ENCODE measurements around the gene TTC34.

Gene TTC34

GRCh38 chr1:2636733-2637132 lies 164.8 kb downstream of the TTC34 start:
- Histone ChIP-seq H3K9me3 (ENCODE audit: low read length) (no peaks in the 10 kb centered on the region), H3K36me3 (ENCODE audit: insufficient read depth, low read length) (no peaks in the 10 kb centered on the region), H3K4me1 (ENCODE audit: insufficient read depth, low read length) (peaks cover 2% of the 10 kb centered on the region), H2AFZ (ENCODE audit: low read depth, low read length) (no peak overlapping the region), H3K27me3 (ENCODE audit: insufficient read depth, low read length) (peaks cover 11% of the 10 kb centered on the region), H3K4me3 (ENCODE audit: low read length) (no peak overlapping the region)

- Histone ChIP-seq H3K4me1 (ENCODE audit: insufficient read depth, low read length) (no peaks in the 10 kb centered on the region), H3K4me3 (ENCODE audit: low read length) (no peak overlapping the region), H3K36me3 (ENCODE audit: insufficient read depth, low read length) (no peaks in the 10 kb centered on the region), H2AFZ (ENCODE audit: low read depth, low read length) (no peak overlapping the region), H3K9me3 (ENCODE audit: low read length) (no peaks in the 10 kb centered on the region), H3K27me3 (ENCODE audit: insufficient read depth, low read length) (peaks cover 22% of the 10 kb centered on the region)
Observed at GRCh38 chr1:2635361-2636010, 166.0 kb downstream of the TTC34 start.

GRCh38 chr1:2633936-2634491 lies 167.5 kb downstream of the TTC34 start:
- Histone ChIP-seq H3K4me1 (ENCODE audit: insufficient read depth, low read length) (no peaks in the 10 kb centered on the region), H3K36me3 (ENCODE audit: insufficient read depth, low read length) (no peaks in the 10 kb centered on the region), H3K9me3 (ENCODE audit: low read length) (no peaks in the 10 kb centered on the region), H3K27me3 (ENCODE audit: insufficient read depth, low read length) (peaks cover 36% of the 10 kb centered on the region), H3K4me3 (ENCODE audit: low read length) (no peak overlapping the region), H2AFZ (ENCODE audit: low read depth, low read length) (no peak overlapping the region)

- H3K9me3 ChIP-seq (ENCODE audit: low read length) = no peaks in the 10 kb centered on the region
- no peaks in the 10 kb centered on the region for H3K36me3 ChIP-seq (ENCODE audit: insufficient read depth, low read length)
- H2AFZ ChIP-seq (ENCODE audit: low read depth, low read length) = no peak overlapping the region
- H3K4me1 ChIP-seq (ENCODE audit: insufficient read depth, low read length) = no peaks in the 10 kb centered on the region
- peaks cover 38% of the 10 kb centered on the region for H3K27me3 ChIP-seq (ENCODE audit: insufficient read depth, low read length)
- no peak overlapping the region for H3K4me3 ChIP-seq (ENCODE audit: low read length)
Observed at GRCh38 chr1:2633366-2633935, 168.0 kb downstream of the TTC34 start.

- Histone ChIP-seq H3K4me1 (ENCODE audit: insufficient read depth, low read length) (peaks cover 4% of the 10 kb centered on the region), H3K36me3 (ENCODE audit: insufficient read depth, low read length) (no peaks in the 10 kb centered on the region), H3K9me3 (ENCODE audit: low read length) (no peaks in the 10 kb centered on the region), H3K4me3 (ENCODE audit: low read length) (no peak within 1 kb of the TSS), H3K27me3 (ENCODE audit: insufficient read depth, low read length) (peaks cover 45% of the 10 kb centered on the region), H2AFZ (ENCODE audit: low read depth, low read length) (no peak within 1 kb of the TSS)
Observed at GRCh38 chr1:2632561-2633361, 168.7 kb downstream of the TTC34 start, which contains the start of gene MMEL1. Gene MMEL1 (minus strand): TSS chr1:2633016. CDS start chr1:2629484, 3,532 bp downstream.

- peaks cover 4% of the 10 kb centered on the region for H3K4me1 ChIP-seq (ENCODE audit: insufficient read depth, low read length)
- no peaks in the 10 kb centered on the region for H3K36me3 ChIP-seq (ENCODE audit: insufficient read depth, low read length)
- no peak overlapping the region for H2AFZ ChIP-seq (ENCODE audit: low read depth, low read length)
- no peaks in the 10 kb centered on the region for H3K9me3 ChIP-seq (ENCODE audit: low read length)
- no peak overlapping the region for H3K4me3 ChIP-seq (ENCODE audit: low read length)
- peaks cover 51% of the 10 kb centered on the region for H3K27me3 ChIP-seq (ENCODE audit: insufficient read depth, low read length)
Observed at GRCh38 chr1:2632051-2632430, 169.5 kb downstream of the TTC34 start.

- peaks cover 57% of the 10 kb centered on the region for H3K27me3 ChIP-seq (ENCODE audit: insufficient read depth, low read length)
- no peak overlapping the region for H2AFZ ChIP-seq (ENCODE audit: low read depth, low read length)
- no peaks in the 10 kb centered on the region for H3K9me3 ChIP-seq (ENCODE audit: low read length)
- H3K4me3 ChIP-seq (ENCODE audit: low read length) = no peak overlapping the region
- no peaks in the 10 kb centered on the region for H3K36me3 ChIP-seq (ENCODE audit: insufficient read depth, low read length)
- H3K4me1 ChIP-seq (ENCODE audit: insufficient read depth, low read length) = peaks cover 4% of the 10 kb centered on the region
Observed at GRCh38 chr1:2631136-2632050, 170.1 kb downstream of the TTC34 start.

GRCh38 chr1:2630498-2631135 lies 170.9 kb downstream of the TTC34 start:
- peaks cover 64% of the 10 kb centered on the region for H3K27me3 ChIP-seq (ENCODE audit: insufficient read depth, low read length)
- H3K36me3 ChIP-seq (ENCODE audit: insufficient read depth, low read length) = no peaks in the 10 kb centered on the region
- no peak overlapping the region for H3K4me3 ChIP-seq (ENCODE audit: low read length)
- H3K4me1 ChIP-seq (ENCODE audit: insufficient read depth, low read length) = peaks cover 4% of the 10 kb centered on the region
- H2AFZ ChIP-seq (ENCODE audit: low read depth, low read length) = no peak overlapping the region
- peaks cover 2% of the 10 kb centered on the region for H3K9me3 ChIP-seq (ENCODE audit: low read length)

GRCh38 chr1:2629627-2630497 lies 171.6 kb downstream of the TTC34 start:
- Histone ChIP-seq H3K27me3 (ENCODE audit: insufficient read depth, low read length) (peaks cover 70% of the 10 kb centered on the region), H3K4me3 (ENCODE audit: low read length) (no peak overlapping the region), H3K9me3 (ENCODE audit: low read length) (peaks cover 2% of the 10 kb centered on the region), H3K4me1 (ENCODE audit: insufficient read depth, low read length) (peaks cover 4% of the 10 kb centered on the region), H3K36me3 (ENCODE audit: insufficient read depth, low read length) (no peaks in the 10 kb centered on the region), H2AFZ (ENCODE audit: low read depth, low read length) (no peak overlapping the region)

GRCh38 chr1:2628933-2629626 lies 172.4 kb downstream of the TTC34 start:
- H2AFZ ChIP-seq (ENCODE audit: low read depth, low read length) = no peak overlapping the region
- no peaks in the 10 kb centered on the region for H3K36me3 ChIP-seq (ENCODE audit: insufficient read depth, low read length)
- H3K9me3 ChIP-seq (ENCODE audit: low read length) = peaks cover 2% of the 10 kb centered on the region
- H3K27me3 ChIP-seq (ENCODE audit: insufficient read depth, low read length) = peaks cover 76% of the 10 kb centered on the region
- H3K4me1 ChIP-seq (ENCODE audit: insufficient read depth, low read length) = peaks cover 4% of the 10 kb centered on the region
- no peak overlapping the region for H3K4me3 ChIP-seq (ENCODE audit: low read length)

All from neuron (in vitro differentiated cells).